Right kidney (tissue), 1 donor: ENCODE measurements around the gene UBE3D.
A peak's percentile ranks its signal among the peaks of the same experiment; 100 is the strongest.
"Not testable (repeated sequence)": the region's sequence is repeated elsewhere in the genome, so short reads cannot be mapped to it uniquely, and the experiment has no call there.

Experiments used
- DNase-seq: peaks from one replicate; pipeline ENCODE4 v3.0.0-alpha.2; 2016

UBE3D gene

DNA sequence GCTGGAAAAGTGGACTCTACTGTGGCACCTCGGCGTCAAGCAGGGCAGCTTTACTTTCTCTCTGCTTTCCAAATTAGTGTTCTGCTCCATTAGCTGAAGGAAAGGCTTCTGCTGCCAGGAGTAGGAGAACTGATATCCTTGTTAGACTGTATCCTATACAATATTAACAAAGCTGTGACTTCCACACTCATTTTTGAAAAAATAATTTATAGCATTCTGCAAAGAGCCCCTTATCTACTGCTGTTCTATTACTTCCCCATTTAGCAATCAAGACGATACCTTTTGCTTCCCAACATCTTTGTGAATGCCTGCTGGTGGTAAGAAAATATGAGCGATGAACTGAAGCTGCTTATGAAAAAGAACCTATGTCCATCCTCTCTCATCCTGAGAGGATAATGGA is 151.1 kb downstream of the UBE3D start:
- DNase-seq = no peak

GRCh38 chr6:82910820-82911219 is 154.8 kb downstream of the UBE3D start:
- DNase-seq = no peak

GRCh38 chr6:82910395-82910794 is 155.2 kb downstream of the UBE3D start:
- no peak for DNase-seq

DNA sequence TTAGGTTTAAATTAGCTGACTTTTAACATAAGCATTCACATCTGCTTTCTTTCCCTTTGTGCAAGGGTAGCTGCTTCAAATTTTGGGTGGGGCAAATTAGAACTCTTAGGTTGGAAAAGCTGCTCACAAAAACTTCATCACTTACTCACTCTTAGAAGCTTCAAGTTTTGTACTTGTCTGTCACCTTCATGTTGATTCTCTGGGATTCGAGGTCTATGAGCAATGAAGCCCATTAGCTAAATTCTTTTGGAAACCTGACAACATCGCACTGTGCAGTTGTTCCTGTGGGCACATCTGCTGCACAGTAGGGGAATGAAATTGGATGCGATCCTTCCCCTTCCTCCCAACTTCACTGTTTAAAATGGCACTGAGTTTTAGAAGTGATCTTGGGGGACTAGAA is 156.1 kb downstream of the UBE3D start:
- no peak for DNase-seq

DNA sequence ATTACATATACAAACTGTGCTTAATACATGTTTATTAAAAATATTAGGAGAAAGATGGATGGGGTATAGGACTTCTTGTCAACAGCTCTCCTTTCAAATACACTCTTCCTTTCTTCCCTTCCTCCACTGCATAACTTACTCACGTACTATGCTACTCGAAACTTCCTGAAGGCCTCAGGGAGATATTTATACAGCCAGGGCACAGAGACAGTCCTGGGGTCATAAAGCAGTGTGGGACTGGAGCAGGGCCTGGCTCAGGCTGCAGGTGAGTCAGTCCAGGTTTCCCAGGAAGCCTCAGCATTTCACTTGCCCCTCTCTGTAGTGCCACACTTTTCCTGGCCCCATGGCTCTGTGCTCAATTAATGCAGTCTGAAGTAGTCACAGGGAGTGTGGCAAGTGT is 157.0 kb downstream of the UBE3D start:
- DNase-seq = no peak

GRCh38 chr6:82906951-82907350 is 158.7 kb downstream of the UBE3D start:
- DNase-seq = peak; percentile 2

DNA sequence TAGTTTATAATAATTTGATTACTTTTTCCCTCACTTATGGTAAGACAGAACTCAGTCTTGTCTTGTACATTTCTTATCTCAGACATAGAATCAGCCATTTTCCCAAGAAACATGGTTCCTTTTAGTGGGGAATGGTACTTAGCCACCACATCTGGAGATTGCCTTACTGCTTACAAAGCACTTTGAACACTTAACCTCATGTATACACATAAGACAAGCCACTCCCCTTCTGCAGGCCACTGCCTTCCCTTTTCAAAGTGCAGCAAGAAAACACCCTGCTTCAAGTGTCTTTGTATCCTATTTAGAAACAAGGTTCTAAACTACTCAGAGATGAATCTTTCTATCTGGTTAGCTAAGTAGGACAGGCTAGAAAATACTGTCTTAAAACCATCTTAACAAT is 159.2 kb downstream of the UBE3D start:
- DNase-seq = no peak

DNA sequence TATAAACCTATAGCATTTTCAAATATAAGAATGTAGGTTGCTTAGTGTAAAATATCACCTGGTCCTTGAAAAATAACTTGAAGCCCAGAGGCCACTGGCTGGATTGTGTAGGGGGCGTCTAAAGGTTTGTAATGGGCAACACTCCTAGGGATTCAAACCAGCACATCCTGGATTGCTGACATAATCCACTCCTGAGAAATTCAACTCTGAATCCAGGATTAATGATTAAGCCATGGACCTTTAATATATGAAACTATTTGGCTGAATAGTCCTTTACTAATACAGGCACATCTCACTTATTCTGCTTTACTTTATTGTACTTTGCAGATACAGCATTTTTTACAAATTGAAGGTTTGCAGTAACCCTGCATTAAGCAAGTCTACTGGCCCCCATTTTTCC is 160.8 kb downstream of the UBE3D start:
- no peak for DNase-seq

- DNase-seq = no peak
These were observed 161.4 kb downstream of the UBE3D start for GRCh38 chr6:82904257-82904656.

DNA sequence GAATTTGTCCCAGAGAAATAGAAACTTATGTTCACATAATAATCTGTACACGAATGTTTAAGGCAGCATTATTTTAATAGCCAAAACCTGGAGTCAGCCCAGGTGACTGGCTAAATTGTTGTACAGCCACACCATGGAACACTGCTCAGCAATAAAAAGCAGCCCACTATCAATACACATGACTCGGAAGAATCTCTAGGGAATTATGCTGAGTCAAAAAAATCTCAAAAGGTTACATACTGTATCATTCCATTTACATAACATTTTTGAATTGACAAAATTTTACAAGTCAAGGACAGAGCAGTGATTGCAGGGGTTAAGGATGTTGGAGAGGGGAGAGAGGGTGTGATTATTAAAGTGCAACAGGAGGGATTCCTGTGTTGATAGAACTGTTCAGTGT is 163.4 kb downstream of the UBE3D start:
- DNase-seq = no peak

- no peak for DNase-seq
These were observed 170.9 kb downstream of the UBE3D start for GRCh38 chr6:82894653-82895259.

GRCh38 chr6:82893889-82894652 is 171.6 kb downstream of the UBE3D start:
- no peak for DNase-seq

DNA sequence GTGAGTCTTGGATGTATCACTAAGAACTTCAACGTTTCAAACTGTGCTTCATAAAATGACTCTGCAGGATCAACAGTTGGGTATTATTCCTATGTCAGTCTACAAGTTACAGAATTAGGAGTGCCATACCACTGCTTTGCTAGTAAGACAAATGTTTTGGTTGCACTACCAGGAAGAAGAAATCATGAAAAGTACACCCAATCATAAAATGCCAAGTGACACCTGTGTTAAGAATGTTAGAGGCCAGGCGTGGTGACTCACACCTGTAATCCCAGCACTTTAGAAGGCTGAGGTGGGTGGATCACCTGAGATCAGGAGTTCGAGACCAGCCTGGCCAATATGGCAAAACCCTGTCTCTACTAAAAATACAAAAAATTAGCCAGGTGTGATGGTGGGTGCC is 174.1 kb downstream of the UBE3D start:
- DNase-seq = not testable (repeated sequence)

DNA sequence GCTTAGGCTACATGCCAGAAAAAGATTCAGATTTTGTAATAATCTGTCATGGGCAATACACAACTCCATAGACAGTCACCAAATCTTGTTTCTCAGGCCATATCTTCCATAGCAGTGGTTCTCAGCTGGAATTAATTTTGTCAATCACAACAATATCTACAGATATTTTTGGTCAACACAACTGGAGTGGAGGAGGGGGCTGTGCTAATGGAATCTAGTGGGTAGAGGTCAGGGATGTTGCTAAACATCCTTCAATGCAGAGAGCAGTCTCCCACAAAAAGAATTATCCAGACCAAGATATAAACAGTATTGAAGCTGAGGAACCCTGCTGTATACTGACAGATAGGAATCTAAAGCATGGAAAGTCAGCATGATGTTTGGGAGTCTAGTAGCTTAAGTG is 174.6 kb downstream of the UBE3D start:
- DNase-seq = no peak

GRCh38 chr6:82890240-82890639 is 175.4 kb downstream of the UBE3D start:
- DNase-seq = no peak

- DNase-seq = no peak
These were observed 176.5 kb downstream of the UBE3D start for GRCh38 chr6:82889143-82889542.

DNA sequence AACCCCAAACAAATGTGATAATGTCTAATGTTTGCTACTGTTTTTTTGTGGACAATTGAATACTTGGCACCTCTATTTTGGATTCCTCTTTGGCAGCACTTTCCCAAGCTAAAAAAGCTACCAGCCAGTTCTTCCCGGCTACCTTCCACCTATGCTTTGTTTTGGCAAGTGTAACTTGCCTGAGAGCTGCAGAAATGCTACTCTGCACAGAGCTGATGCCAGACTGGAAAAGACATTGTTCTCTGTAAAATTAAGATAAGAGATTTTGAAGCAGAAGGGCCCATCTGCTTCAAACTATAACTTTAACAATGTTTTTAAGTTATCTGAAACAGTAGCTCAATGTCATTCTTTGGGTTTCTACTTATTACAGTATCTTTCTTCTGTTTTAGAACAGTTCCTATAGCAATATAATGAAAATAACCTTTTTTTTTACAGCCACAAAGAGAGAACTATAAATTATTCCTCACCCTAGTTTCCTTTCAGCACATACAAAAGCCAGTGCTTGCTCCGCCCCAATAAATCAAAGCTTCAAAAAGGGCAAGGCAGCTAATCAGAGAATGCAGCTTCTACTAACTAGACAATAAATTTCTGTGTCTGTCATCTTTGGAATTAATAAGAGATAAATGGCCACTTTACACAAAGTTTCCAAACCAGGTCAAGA is 183.1 kb downstream of the UBE3D start:
- no peak for DNase-seq

- DNase-seq = no peak
These were observed 184.1 kb downstream of the UBE3D start for GRCh38 chr6:82881519-82881918.

DNA sequence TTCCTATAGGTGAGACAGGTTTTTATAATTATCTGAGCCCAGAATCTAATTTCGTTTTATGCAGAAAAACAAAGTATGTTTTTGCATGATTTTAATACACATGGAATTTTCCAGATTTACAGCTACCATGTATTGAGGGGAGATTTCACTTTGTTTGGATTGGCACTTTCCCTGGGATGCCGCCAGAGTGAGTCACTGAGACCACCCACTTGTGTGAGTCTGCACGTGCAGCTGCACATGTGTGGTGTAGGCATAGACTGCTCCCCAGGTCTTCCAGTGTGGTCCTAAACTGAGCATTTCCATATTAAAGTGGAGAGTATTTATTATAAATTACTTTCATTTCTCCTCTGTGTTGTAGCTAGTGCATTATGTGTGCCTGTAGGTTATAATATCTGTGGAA is 186.8 kb downstream of the UBE3D start:
- no peak for DNase-seq

- DNase-seq = no peak
These were observed 188.1 kb downstream of the UBE3D start for GRCh38 chr6:82877213-82878195.

GRCh38 chr6:82875573-82876185 is 190.0 kb downstream of the UBE3D start:
- DNase-seq = no peak

- no peak for DNase-seq
These were observed 190.8 kb downstream of the UBE3D start for GRCh38 chr6:82874867-82875266.
